ENCODE measurements around the gene STRIP2. TPM values are rescaled to one million over a fixed set of nuclear protein-coding genes. Genes with fewer than 3 reads are reported as not detected.

Gene STRIP2, protein sequence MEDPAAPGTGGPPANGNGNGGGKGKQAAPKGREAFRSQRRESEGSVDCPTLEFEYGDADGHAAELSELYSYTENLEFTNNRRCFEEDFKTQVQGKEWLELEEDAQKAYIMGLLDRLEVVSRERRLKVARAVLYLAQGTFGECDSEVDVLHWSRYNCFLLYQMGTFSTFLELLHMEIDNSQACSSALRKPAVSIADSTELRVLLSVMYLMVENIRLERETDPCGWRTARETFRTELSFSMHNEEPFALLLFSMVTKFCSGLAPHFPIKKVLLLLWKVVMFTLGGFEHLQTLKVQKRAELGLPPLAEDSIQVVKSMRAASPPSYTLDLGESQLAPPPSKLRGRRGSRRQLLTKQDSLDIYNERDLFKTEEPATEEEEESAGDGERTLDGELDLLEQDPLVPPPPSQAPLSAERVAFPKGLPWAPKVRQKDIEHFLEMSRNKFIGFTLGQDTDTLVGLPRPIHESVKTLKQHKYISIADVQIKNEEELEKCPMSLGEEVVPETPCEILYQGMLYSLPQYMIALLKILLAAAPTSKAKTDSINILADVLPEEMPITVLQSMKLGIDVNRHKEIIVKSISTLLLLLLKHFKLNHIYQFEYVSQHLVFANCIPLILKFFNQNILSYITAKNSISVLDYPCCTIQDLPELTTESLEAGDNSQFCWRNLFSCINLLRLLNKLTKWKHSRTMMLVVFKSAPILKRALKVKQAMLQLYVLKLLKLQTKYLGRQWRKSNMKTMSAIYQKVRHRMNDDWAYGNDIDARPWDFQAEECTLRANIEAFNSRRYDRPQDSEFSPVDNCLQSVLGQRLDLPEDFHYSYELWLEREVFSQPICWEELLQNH
- total RNA-seq = 2.4 and 2.5 TPM in 2 replicates

DNA sequence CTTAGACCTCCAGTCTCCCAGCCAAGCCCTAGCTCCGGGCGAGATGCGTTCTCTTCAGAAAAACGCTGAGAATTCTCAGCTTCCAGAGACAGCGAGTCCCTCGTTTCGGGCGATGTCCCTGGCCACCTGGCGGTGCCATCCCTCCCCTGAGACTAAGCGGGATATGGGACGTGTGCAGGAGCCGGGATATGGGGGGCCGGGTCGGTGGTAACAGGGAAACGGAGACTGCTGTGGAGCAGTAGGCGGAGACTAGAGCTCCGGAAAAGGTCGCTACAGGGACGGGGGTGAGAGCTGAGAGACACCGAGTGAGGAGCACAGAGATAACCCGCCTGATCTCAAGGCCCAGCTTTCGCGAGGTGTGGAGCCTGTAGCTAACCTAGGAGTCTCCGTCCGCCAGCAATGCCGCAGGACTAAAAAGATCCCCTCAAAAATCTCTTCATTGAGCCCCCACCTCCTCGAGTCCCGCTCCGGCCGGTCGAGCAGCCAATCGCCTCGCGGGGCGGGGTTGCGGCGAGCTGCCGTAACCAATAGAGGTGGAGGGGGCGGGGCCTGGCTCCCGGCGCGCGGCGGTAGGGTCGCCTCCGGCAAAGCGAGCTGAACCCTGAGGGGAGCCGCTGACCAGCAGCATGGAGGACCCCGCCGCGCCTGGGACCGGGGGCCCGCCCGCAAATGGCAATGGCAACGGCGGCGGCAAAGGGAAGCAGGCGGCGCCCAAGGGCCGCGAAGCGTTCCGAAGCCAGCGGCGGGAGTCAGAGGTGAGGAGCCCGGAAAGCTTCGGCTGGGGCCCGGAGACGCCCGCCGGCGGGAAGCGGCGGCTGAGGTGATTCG is at the start of gene STRIP2:
STRIP2 (plus strand) TSS at position 586 of the 828 bp plus-strand sequence; CDS start at position 627, 41 bp downstream.

DNA sequence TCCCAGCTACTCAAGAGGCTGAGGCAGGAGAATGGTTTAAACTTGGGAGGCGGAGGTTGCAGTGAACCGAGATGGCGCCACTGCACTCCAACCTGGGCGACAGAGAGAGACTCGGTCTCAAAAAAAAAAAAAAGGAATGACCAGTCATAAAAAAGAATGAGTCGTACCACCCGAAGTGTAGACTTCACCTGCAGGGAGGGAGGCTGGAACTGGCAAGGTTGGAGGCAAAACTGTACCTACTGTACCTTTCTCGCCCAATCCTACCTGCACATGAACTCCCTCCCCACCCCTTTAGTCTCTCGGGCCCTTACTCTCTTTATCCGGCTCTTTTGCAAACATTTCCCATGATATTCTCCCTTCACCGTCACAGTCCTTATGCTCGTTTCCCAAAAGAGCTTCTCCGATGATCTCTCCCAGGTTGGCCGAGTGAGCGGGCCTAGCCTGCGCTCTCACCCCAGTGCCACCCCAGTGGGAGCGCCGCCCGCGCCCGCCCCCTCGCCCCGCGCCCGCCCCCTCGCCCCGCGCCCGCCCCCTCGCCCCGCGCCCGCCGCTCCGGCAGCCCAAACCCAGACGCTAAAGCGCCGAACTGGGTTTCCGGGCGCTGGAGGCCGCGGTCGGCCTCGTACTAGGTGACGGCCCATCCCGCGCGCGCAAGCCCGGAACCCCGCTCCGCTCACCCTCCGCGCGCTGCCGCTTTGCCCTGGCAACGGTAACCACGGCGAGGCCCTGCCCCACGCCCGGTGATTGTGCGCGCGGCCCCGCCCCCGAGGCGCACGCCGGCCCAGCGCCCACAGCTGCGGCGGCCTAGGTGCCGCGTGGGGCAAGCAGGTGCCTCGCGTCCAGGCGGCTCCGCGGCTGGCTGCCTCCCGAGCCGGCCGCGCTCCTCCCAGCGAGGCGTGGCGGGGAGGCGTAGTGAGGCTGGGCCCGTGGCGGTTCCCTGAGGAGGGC is 67.8 kb downstream of the STRIP2 start, which contains the start of gene SMKR1:
SMKR1 (plus strand) TSS at position 772 of the 948 bp plus-strand sequence. CDS start 294 bp downstream, outside the sequence.

Other genes starting within 250 kb of the STRIP2 start
- 1.5 and 2.1 TPM in 2 replicates for gene SMO, start 245.8 kb upstream of the STRIP2 start, total RNA-seq
- 6.0 and 7.8 TPM in 2 replicates for gene AHCYL2, start 209.4 kb upstream of the STRIP2 start, total RNA-seq
- gene SMKR1, start 68.1 kb downstream of the STRIP2 start, total RNA-seq = 0.33 and 0.34 TPM in 2 replicates
- 13.3 and 15.0 TPM in 2 replicates for gene NRF1, start 177.3 kb downstream of the STRIP2 start, total RNA-seq